Measurements from ENCODE around the gene APOL6. TPM values are rescaled to one million over a fixed set of nuclear protein-coding genes. Genes with fewer than 3 reads are reported as not detected.
A peak's percentile ranks its signal among the peaks of the same experiment; 100 is the strongest.
"Not testable (repeated sequence)": the region's sequence is repeated elsewhere in the genome, so short reads cannot be mapped to it uniquely, and the experiment has no call there.

Gene APOL6
- total RNA-seq, 2 experiments from 2014 or later, result 39.3 TPM

- Mint-ChIP-seq H3K4me3 (no peak overlapping the region), H3K27ac (no peak overlapping the region), H3K4me1 (ENCODE audit: low read depth) (no peaks in the 10 kb centered on the region), H3K36me3 (ENCODE audit: low read depth) (peaks cover 22% of the 10 kb centered on the region), H3K9me3 (peaks cover 6% of the 10 kb centered on the region), H3K27me3 (no peaks in the 10 kb centered on the region)
- ChIA-PET POLR2A (interaction anchor here (0.7 kb wide), 1 partner anchor 627 kb away, joined by 3 read pairs; no protein-coding TSS in a partner anchor), CTCF (no interaction called here)
- Histone ChIP-seq H3K36me3 (ENCODE audit: insufficient read depth, low read length) (no peaks in the 10 kb centered on the region), H3K4me1 (ENCODE audit: insufficient read depth, low read length) (no peaks in the 10 kb centered on the region), H3K27me3 (ENCODE audit: control insufficient read depth in 1 of 2, insufficient read depth in 2 of 2, low read length in 2 of 2) (no peaks in the 10 kb centered on the region), H3K27ac (ENCODE audit: low read depth in 1 of 2, low read length in 2 of 2) (no peak overlapping the region), H3K4me3 (ENCODE audit: low read length) (no peak overlapping the region), H3K9me3 (ENCODE audit: control insufficient read depth in 1 of 2, insufficient read depth in 1 of 2, low read length in 2 of 2) (peaks cover 5 to 10% of the 10 kb centered on the region in 2 experiments)
- no peak for TF ChIP-seq CTCF (IDR thresholded peaks at IDR 0.05)
- DNase-seq (no peak), ATAC-seq (ENCODE audit: poor library complexity) (no peak)
- intact Hi-C loops (cut with DNase I, micrococcal nuclease), result no loop called here
Measured at GRCh38 chr22:35674335-35674734, 26.1 kb downstream of the APOL6 start.

DNA sequence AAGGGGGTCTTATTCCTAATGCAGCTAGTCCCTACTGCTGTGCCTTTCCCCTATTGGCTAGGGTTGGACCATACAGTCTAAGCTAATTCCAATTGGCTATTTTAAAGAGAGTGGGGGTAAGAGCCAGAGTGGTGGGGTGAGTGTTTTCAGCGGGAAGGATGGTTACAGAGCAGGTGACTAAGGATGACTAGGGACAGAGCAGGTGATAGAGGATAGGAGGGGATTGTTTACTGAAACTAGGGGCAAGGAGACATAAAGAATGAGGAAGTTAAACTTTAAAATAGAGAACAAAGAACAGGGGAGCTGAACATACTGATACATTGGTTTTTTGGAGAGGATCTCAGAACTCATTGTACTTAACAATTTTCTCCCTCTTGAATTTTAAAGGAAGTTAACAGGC, 27.8 kb downstream of the APOL6 start:
- POLR2A ChIA-PET; ATAC-seq (ENCODE audit: poor library complexity); H3K27me3 Mint-ChIP-seq; H3K27ac ChIP-seq (ENCODE audit: low read depth in 1 of 2, low read length in 2 of 2); H3K4me1 ChIP-seq (ENCODE audit: insufficient read depth, low read length); DNase-seq; H3K4me3 ChIP-seq (ENCODE audit: low read length); H3K27me3 ChIP-seq (ENCODE audit: control insufficient read depth in 1 of 2, insufficient read depth in 2 of 2, low read length in 2 of 2); H3K4me3 Mint-ChIP-seq; H3K27ac Mint-ChIP-seq; CTCF ChIA-PET; H3K9me3 Mint-ChIP-seq; H3K4me1 Mint-ChIP-seq (ENCODE audit: low read depth); H3K36me3 ChIP-seq (ENCODE audit: insufficient read depth, low read length); intact Hi-C loops (cut with DNase I, micrococcal nuclease): not testable (repeated sequence)
- H3K9me3 ChIP-seq (ENCODE audit: control insufficient read depth in 1 of 2, insufficient read depth in 1 of 2, low read length in 2 of 2), result peaks cover 5 to 10% of the 10 kb centered on the region in 2 experiments
- peaks cover 17% of the 10 kb centered on the region for H3K36me3 Mint-ChIP-seq (ENCODE audit: low read depth)

GRCh38 chr22:35677460-35678187, 29.4 kb downstream of the APOL6 start:
- intact Hi-C loops (cut with DNase I, micrococcal nuclease), result no loop called here
- Mint-ChIP-seq H3K9me3 (peaks cover 6% of the 10 kb centered on the region), H3K36me3 (ENCODE audit: low read depth) (peaks cover 17% of the 10 kb centered on the region), H3K27me3 (no peaks in the 10 kb centered on the region), H3K4me1 (ENCODE audit: low read depth) (no peaks in the 10 kb centered on the region), H3K27ac (no peak overlapping the region), H3K4me3 (no peak overlapping the region)
- H3K36me3 ChIP-seq (ENCODE audit: insufficient read depth, low read length), result no peaks in the 10 kb centered on the region
- H3K4me3 ChIP-seq (ENCODE audit: low read length), result no peak overlapping the region
- POLR2A ChIA-PET, result no interaction called here
- peaks cover 5 to 8% of the 10 kb centered on the region in 2 experiments for H3K9me3 ChIP-seq (ENCODE audit: control insufficient read depth in 1 of 2, insufficient read depth in 1 of 2, low read length in 2 of 2)
- ATAC-seq (ENCODE audit: poor library complexity) (no peak), DNase-seq (no peak)
- CTCF ChIA-PET, result no interaction called here
- no peak for TF ChIP-seq CTCF (IDR thresholded peaks at IDR 0.05)
- no peaks in the 10 kb centered on the region for H3K4me1 ChIP-seq (ENCODE audit: insufficient read depth, low read length)
- H3K27ac ChIP-seq (ENCODE audit: low read depth in 1 of 2, low read length in 2 of 2), result no peak overlapping the region
- no peaks in the 10 kb centered on the region for H3K27me3 ChIP-seq (ENCODE audit: control insufficient read depth in 1 of 2, insufficient read depth in 2 of 2, low read length in 2 of 2)

DNA sequence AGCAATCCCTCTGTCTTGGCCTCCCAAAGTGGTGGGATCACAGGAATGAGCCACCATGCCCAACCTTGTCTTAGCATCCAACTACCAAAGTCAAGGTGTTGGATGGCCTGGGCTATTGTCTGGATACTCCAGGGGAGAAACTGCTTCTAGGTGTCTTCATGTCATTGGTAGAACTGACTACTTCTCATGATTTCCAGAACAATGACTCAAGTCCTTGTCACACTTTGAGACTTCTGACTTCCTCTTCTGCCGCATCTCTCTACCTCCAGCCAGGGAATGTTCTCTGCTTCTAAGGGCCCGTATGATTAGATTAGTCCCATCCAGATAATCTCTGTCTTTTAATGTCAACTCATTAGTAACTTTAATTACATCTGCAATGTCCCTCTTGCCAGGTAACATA, 30.6 kb downstream of the APOL6 start:
- ChIA-PET POLR2A (no interaction called here), CTCF (interaction anchor here (0.9 kb wide), 1 partner anchor 10 kb away, joined by 3 read pairs; no protein-coding TSS in a partner anchor)
- Mint-ChIP-seq H3K27ac (no peak overlapping the region), H3K4me3 (no peak overlapping the region), H3K27me3 (no peaks in the 10 kb centered on the region), H3K36me3 (ENCODE audit: low read depth) (peaks cover 17% of the 10 kb centered on the region), H3K4me1 (ENCODE audit: low read depth) (no peaks in the 10 kb centered on the region), H3K9me3 (peaks cover 6% of the 10 kb centered on the region)
- H3K36me3 ChIP-seq (ENCODE audit: insufficient read depth, low read length), result no peaks in the 10 kb centered on the region
- no peak overlapping the region for H3K27ac ChIP-seq (ENCODE audit: low read depth in 1 of 2, low read length in 2 of 2)
- H3K4me1 ChIP-seq (ENCODE audit: insufficient read depth, low read length), result no peaks in the 10 kb centered on the region
- ATAC-seq (ENCODE audit: poor library complexity) (no peak), DNase-seq (peak in 1 of 14 experiments; percentile 21)
- intact Hi-C loops (cut with DNase I, micrococcal nuclease), result no loop called here
- H3K9me3 ChIP-seq (ENCODE audit: control insufficient read depth in 1 of 2, insufficient read depth in 1 of 2, low read length in 2 of 2), result peaks cover 5 to 8% of the 10 kb centered on the region in 2 experiments
- H3K27me3 ChIP-seq (ENCODE audit: control insufficient read depth in 1 of 2, insufficient read depth in 2 of 2, low read length in 2 of 2), result no peaks in the 10 kb centered on the region
- TF ChIP-seq CTCF (IDR thresholded peaks at IDR 0.05), result no peak
- no peak overlapping the region for H3K4me3 ChIP-seq (ENCODE audit: low read length)

DNA sequence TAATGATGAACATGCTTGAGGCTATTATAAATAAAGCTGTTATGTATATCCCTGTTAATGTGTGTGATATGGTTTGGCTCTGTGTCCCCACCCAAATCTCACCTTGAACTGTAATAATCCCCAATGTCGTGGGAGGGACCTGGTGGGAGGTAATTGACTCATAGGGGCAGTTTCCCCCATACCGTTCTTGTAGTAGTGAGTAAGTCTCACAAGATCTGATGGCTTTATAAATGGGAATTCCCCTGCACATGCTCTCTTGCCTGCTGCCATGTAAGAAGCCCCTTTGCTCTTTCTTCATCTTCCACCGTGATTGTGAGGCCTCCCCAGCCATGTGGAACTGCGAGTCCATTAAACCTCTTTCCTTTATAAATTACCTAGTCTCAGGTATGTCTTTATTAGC, 31.2 kb downstream of the APOL6 start:
- H3K4me1 Mint-ChIP-seq (ENCODE audit: low read depth); H3K27ac Mint-ChIP-seq; H3K27ac ChIP-seq (ENCODE audit: low read depth in 1 of 2, low read length in 2 of 2); H3K9me3 Mint-ChIP-seq; H3K27me3 Mint-ChIP-seq; H3K9me3 ChIP-seq (ENCODE audit: control insufficient read depth in 1 of 2, insufficient read depth in 1 of 2, low read length in 2 of 2); H3K36me3 ChIP-seq (ENCODE audit: insufficient read depth, low read length); POLR2A ChIA-PET; ATAC-seq (ENCODE audit: poor library complexity); H3K4me3 ChIP-seq (ENCODE audit: low read length); H3K4me1 ChIP-seq (ENCODE audit: insufficient read depth, low read length); H3K4me3 Mint-ChIP-seq; intact Hi-C loops (cut with DNase I, micrococcal nuclease); H3K27me3 ChIP-seq (ENCODE audit: control insufficient read depth in 1 of 2, insufficient read depth in 2 of 2, low read length in 2 of 2): not testable (repeated sequence)
- CTCF ChIA-PET, result interaction anchor here (0.9 kb wide), 1 partner anchor 9 kb away, joined by 3 read pairs; no protein-coding TSS in a partner anchor
- H3K36me3 Mint-ChIP-seq (ENCODE audit: low read depth), result peaks cover 11% of the 10 kb centered on the region
- DNase-seq, result peak in 2 of 14 experiments; percentile 35 to 55

Data from CD4-positive, alpha-beta T cell (primary cell).